SK-N-SH (cell line): ENCODE results near the gene GPRIN3. TPM values are rescaled to one million over a fixed set of nuclear protein-coding genes. Genes with fewer than 3 reads are reported as not detected.

Experiments
- CTCF ChIA-PET: fragments of 300-600, 350-600 bp; formaldehyde crosslinking; extraction: SDS; loops from one replicate; lab custom pipeline; 2021; lab: Yijun Ruan, JAX
- POLR2A ChIA-PET: fragments of 350-600 bp; sonication (Branson Sonifier 250); formaldehyde crosslinking; extraction: SDS; loops from one replicate; lab custom pipeline; 2020; ENCODE audit warnings: antibody characterized with exemption, inconsistent platforms; lab: Yijun Ruan, JAX
- DNase-seq: peaks from one replicate; pipeline ENCODE4 v3.0.0; 2012
- H2AFZ ChIP-seq: fragments of 200-600 bp; sonication (generic); 2 replicates; pipeline ENCODE4 v1.8.1; 2016; ENCODE audit warnings: antibody characterized with exemption, mild to moderate bottlenecking, low read depth
- H3F3A ChIP-seq: fragments of 200-600 bp; sonication (generic); replicated peaks from 2 replicates; pipeline ENCODE3; 2016; ENCODE audit warnings: antibody characterized with exemption, mild to moderate bottlenecking; ENCODE audit not compliant: insufficient read depth
- H3K27ac ChIP-seq, 2 experiments: fragments of 200-500 bp in 1 of 2; fragments of 200-600 bp in 1 of 2; sonication (Bioruptor generic) in 1 of 2; sonication (generic), shearing (Covaris generic) in 1 of 2; 2 replicates each; pipeline versions ENCODE4 v1.5.1 to v1.6.1; 2014 to 2016; ENCODE audit warnings: low read depth in 2 of 2, inconsistent platforms in 1 of 2, low read length in 1 of 2, mild to moderate bottlenecking in 1 of 2, mixed read lengths in 1 of 2
- H3K27me3 ChIP-seq: fragments of 200-600 bp; sonication (generic), shearing (Covaris generic); 2 replicates; pipeline ENCODE4 v1.6.1; 2016; ENCODE audit warnings: mixed run types; ENCODE audit not compliant: insufficient read depth
- H3K36me3 ChIP-seq, 2 experiments: fragments of 200-500 bp in 1 of 2; fragments of 200-600 bp in 1 of 2; sonication (Bioruptor generic) in 1 of 2; sonication (generic) in 1 of 2; replicated peaks in 1 of 2; 2 replicates each; pipeline versions ENCODE3 to v1.5.1; 2014 to 2016; ENCODE audit warnings: low read length in 1 of 2, mild to moderate bottlenecking in 1 of 2; ENCODE audit not compliant: insufficient read depth in 2 of 2, control insufficient read depth in 1 of 2
- H3K4me1 ChIP-seq, 2 experiments: fragments of 200-500 bp in 1 of 2; fragments of 200-600 bp in 1 of 2; sonication (Bioruptor generic) in 1 of 2; sonication (generic), shearing (Covaris generic) in 1 of 2; 2 replicates each; pipeline versions ENCODE4 v1.5.1 to v1.6.1; 2014 to 2016; ENCODE audit warnings: low read depth in 1 of 2, low read length in 1 of 2, mixed run types in 1 of 2; ENCODE audit not compliant: insufficient read depth in 2 of 2, control insufficient read depth in 1 of 2
- H3K4me2 ChIP-seq: fragments of 200-600 bp; sonication (generic), shearing (Covaris generic); 2 replicates; pipeline ENCODE4 v1.6.1; 2017; ENCODE audit warnings: mixed run types
- H3K4me3 ChIP-seq, 2 experiments: fragments of 200-500 bp in 1 of 2; fragments of 200-600 bp in 1 of 2; sonication (Bioruptor generic) in 1 of 2; sonication (generic), shearing (Covaris generic) in 1 of 2; 2 replicates each; pipeline versions ENCODE4 v1.5.1 to v1.8.1; 2014 to 2016; ENCODE audit warnings: low read depth in 2 of 2, inconsistent platforms in 1 of 2, low read length in 1 of 2, mild to moderate bottlenecking in 1 of 2, mixed read lengths in 1 of 2, moderate library complexity in 1 of 2
- H3K79me2 ChIP-seq: fragments of 200-600 bp; sonication (generic); 2 replicates; pipeline ENCODE4 v1.8.1; 2017; ENCODE audit warnings: mild to moderate bottlenecking; ENCODE audit not compliant: insufficient read depth
- H3K9ac ChIP-seq: fragments of 200-600 bp; sonication (generic); 2 replicates; pipeline ENCODE4 v1.6.1; 2017; ENCODE audit warnings: mixed run types
- H3K9me2 ChIP-seq: fragments of 200-600 bp; sonication (generic); 2 replicates; pipeline ENCODE4 v1.6.1; 2017; ENCODE audit warnings: mixed run types
- H3K9me3 ChIP-seq: fragments of 200-600 bp; sonication (generic); 2 replicates; pipeline ENCODE4 v1.6.1; 2017; ENCODE audit warnings: mixed run types, mild to moderate bottlenecking, moderate library complexity
- H4K20me1 ChIP-seq: fragments of 200-600 bp; sonication (generic); 2 replicates; pipeline ENCODE4 v1.6.1; 2017; ENCODE audit warnings: mild to moderate bottlenecking, mixed run types; ENCODE audit not compliant: insufficient read depth
- CHD2 ChIP-seq: fragments of 150-350 bp; IDR thresholded peaks from 2 replicates; pipeline ENCODE4 v1.6.1; 2018; ENCODE audit warnings: low read length; ENCODE audit not compliant: partially characterized antibody
- ELF1 ChIP-seq: IDR thresholded peaks from 2 replicates; pipeline ENCODE4 v1.4.0; 2012
- EZH2phosphoT487 ChIP-seq: fragments of 200-600 bp; sonication (generic); IDR thresholded peaks from 2 replicates; pipeline ENCODE4 v1.6.1; 2017; ENCODE audit warnings: low read depth, mixed run types, mild to moderate bottlenecking, antibody characterized with exemption, moderate library complexity, borderline replicate concordance
- FOSL2 ChIP-seq: IDR thresholded peaks from 2 replicates; pipeline ENCODE4 v1.4.0; 2012; ENCODE audit warnings: low read depth, mild to moderate bottlenecking, moderate library complexity, borderline replicate concordance
- FOXM1 ChIP-seq: IDR thresholded peaks from 2 replicates; pipeline ENCODE4 v1.4.0; 2012; ENCODE audit warnings: low read depth, mild to moderate bottlenecking
- GATA2 ChIP-seq: sonication (generic); formaldehyde crosslinking; IDR thresholded peaks from 2 replicates; pipeline ENCODE4 v1.5.0; 2020; ENCODE audit warnings: mild to moderate bottlenecking, missing genetic modification reagents
- JUND ChIP-seq: IDR thresholded peaks from 2 replicates; pipeline ENCODE4 v1.4.0; 2012
- MXI1 ChIP-seq: IDR thresholded peaks from 2 replicates; pipeline ENCODE4 v1.6.1; 2012; ENCODE audit warnings: mild to moderate bottlenecking, low read depth, low read length, improper control_type of control experiment
- NFIC ChIP-seq: IDR thresholded peaks from 2 replicates; pipeline ENCODE4 v1.4.0; 2012; ENCODE audit warnings: borderline replicate concordance
- NRF1 ChIP-seq: IDR thresholded peaks from 2 replicates; pipeline ENCODE4 v1.6.1; 2012; ENCODE audit warnings: low read depth, mild to moderate bottlenecking, low read length
- RAD21 ChIP-seq: IDR thresholded peaks from 2 replicates; pipeline ENCODE4 v1.6.1; 2012; ENCODE audit warnings: mild to moderate bottlenecking, low read length
- RCOR1 ChIP-seq: fragments of 150-350 bp; IDR thresholded peaks from 2 replicates; pipeline ENCODE4 v1.6.1; 2017; ENCODE audit warnings: antibody characterized with exemption, low read length
- RFX5 ChIP-seq: IDR thresholded peaks from 2 replicates; pipeline ENCODE4 v1.6.1; 2012; ENCODE audit warnings: mild to moderate bottlenecking, improper control_type of control experiment, low read length
- RXRA ChIP-seq: IDR thresholded peaks from 2 replicates; pipeline ENCODE4 v1.4.0; 2012; ENCODE audit warnings: low read depth, mild to moderate bottlenecking, borderline replicate concordance
- SIN3A ChIP-seq: IDR thresholded peaks from 2 replicates; pipeline ENCODE4 v1.6.1; 2012; ENCODE audit warnings: low read depth, mild to moderate bottlenecking, low read length, moderate library complexity, borderline replicate concordance
- TAF1 ChIP-seq: IDR thresholded peaks from 2 replicates; pipeline ENCODE4 v1.6.1; 2012; ENCODE audit warnings: low read depth, mild to moderate bottlenecking, low read length, moderate library complexity, borderline replicate concordance
- TEAD4 ChIP-seq: IDR thresholded peaks from 2 replicates; pipeline ENCODE4 v1.4.0; 2012; ENCODE audit warnings: mild to moderate bottlenecking, borderline replicate concordance; ENCODE audit not compliant: insufficient read depth
- WGBS: methylation state at CpG from one replicate; pipeline ENCODE4 v1.1.6; 2017; ENCODE audit warnings: low lambda C conversion rate; 5-methylcytosine and 5-hydroxymethylcytosine counted together
- polyA plus RNA-seq, 3 experiments: library from polyadenylated mRNA; depleted of rRNA; stranded (reverse); fragments of >200 nt; gene quantifications; 2 replicates each; pipeline ENCODE4 v1.2.3, GENCODE V29; 2012
- TF ChIP-seq, protein P1 (sequence below): fragments of 200-600 bp; sonication (generic); IDR thresholded peaks from 2 replicates; pipeline ENCODE4 v1.6.1; 2017; ENCODE audit warnings: antibody characterized with exemption, mild to moderate bottlenecking, moderate library complexity
- TF ChIP-seq, protein P2 (sequence below): fragments of 150-350 bp; IDR thresholded peaks from 2 replicates; pipeline ENCODE4 v1.6.1; 2017; ENCODE audit warnings: antibody characterized with exemption, low read length, low read depth, borderline replicate concordance

The GPRIN3 gene
- polyA plus RNA-seq, 1 of the 3 experiments (the other 2 are of a cell fraction) = not detected

DNA sequence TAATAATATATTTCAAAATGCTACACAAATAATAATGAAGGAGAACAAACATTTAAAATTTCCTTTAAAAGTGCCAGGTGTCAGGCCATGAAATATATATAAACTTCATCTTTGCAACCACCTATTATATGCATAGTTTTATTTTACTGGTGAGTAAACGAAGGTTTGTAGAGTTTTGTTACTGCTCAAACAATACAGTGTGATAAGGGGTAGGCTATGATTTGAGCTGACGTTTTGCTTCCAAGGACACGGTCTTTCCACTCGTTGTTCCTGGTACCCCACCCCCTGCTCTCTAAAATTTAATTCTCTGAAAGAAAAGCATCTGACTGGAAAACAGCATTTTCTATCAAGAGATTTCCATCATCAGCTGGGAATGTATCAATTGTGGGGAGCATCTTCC is 27.2 kb upstream of the GPRIN3 start:
- DNase-seq = no peak
- Histone ChIP-seq H3K4me3 (no peak overlapping the region), H3K9me2 (no peaks in the 10 kb centered on the region), H3K4me2 (no peak overlapping the region), H3K9ac (no peak overlapping the region), H3F3A (no peaks in the 10 kb centered on the region), H3K36me3 (no peaks in the 10 kb centered on the region), H3K9me3 (no peaks in the 10 kb centered on the region), H3K27me3 (no peaks in the 10 kb centered on the region), H3K4me1 (peaks cover 0 to 4% of the 10 kb centered on the region in 2 experiments; a peak in 1 of 4 replicates), H2AFZ (no peak overlapping the region), H3K79me2 (no peaks in the 10 kb centered on the region), H3K27ac (no peak overlapping the region), H4K20me1 (no peaks in the 10 kb centered on the region)
- no peak for TF ChIP-seq JUND
- no peak for TF ChIP-seq TAF1
- no peak for TF ChIP-seq RCOR1
- no peak for TF ChIP-seq RXRA
- TF ChIP-seq NFIC = no peak
- no peak for TF ChIP-seq RFX5
- TF ChIP-seq NRF1 = no peak
- TF ChIP-seq TEAD4 = no peak
- no peak for TF ChIP-seq MXI1
- TF ChIP-seq CHD2 = no peak
- no peak for TF ChIP-seq EZH2phosphoT487
- no peak for TF ChIP-seq FOXM1
- TF ChIP-seq ELF1 = no peak
- TF ChIP-seq FOSL2 = no peak
- no peak for TF ChIP-seq SIN3A
- TF ChIP-seq, protein P1, sequence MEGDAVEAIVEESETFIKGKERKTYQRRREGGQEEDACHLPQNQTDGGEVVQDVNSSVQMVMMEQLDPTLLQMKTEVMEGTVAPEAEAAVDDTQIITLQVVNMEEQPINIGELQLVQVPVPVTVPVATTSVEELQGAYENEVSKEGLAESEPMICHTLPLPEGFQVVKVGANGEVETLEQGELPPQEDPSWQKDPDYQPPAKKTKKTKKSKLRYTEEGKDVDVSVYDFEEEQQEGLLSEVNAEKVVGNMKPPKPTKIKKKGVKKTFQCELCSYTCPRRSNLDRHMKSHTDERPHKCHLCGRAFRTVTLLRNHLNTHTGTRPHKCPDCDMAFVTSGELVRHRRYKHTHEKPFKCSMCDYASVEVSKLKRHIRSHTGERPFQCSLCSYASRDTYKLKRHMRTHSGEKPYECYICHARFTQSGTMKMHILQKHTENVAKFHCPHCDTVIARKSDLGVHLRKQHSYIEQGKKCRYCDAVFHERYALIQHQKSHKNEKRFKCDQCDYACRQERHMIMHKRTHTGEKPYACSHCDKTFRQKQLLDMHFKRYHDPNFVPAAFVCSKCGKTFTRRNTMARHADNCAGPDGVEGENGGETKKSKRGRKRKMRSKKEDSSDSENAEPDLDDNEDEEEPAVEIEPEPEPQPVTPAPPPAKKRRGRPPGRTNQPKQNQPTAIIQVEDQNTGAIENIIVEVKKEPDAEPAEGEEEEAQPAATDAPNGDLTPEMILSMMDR = no peak
- TF ChIP-seq GATA2 (CRISPR knock-in tag) = no peak
- no peak for TF ChIP-seq RAD21
- TF ChIP-seq, protein P2, sequence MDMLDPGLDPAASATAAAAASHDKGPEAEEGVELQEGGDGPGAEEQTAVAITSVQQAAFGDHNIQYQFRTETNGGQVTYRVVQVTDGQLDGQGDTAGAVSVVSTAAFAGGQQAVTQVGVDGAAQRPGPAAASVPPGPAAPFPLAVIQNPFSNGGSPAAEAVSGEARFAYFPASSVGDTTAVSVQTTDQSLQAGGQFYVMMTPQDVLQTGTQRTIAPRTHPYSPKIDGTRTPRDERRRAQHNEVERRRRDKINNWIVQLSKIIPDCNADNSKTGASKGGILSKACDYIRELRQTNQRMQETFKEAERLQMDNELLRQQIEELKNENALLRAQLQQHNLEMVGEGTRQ = no peak
- WGBS = 56% methylated on average over 4 of the region's 4 CpGs
- ChIA-PET CTCF (no interaction called here), POLR2A (no interaction called here)
